ENCODE results near the gene CYP24A1.

Gene CYP24A1

GRCh38 chr20:54174457-54175175, 830 bp upstream of the CYP24A1 start:
- DNase-seq (ENCODE audit: low spot score): peak; percentile 51
- FAIRE-seq: peak; percentile 81

- DNase-seq (ENCODE audit: low spot score) (no peak), FAIRE-seq (no peak)
These were observed 732 bp downstream of the CYP24A1 start for GRCh38 chr20:54172856-54173652.

- no peak for DNase-seq (ENCODE audit: low spot score)
- no peak for FAIRE-seq
These were observed 1.3 kb downstream of the CYP24A1 start for GRCh38 chr20:54172532-54172855.

DNA sequence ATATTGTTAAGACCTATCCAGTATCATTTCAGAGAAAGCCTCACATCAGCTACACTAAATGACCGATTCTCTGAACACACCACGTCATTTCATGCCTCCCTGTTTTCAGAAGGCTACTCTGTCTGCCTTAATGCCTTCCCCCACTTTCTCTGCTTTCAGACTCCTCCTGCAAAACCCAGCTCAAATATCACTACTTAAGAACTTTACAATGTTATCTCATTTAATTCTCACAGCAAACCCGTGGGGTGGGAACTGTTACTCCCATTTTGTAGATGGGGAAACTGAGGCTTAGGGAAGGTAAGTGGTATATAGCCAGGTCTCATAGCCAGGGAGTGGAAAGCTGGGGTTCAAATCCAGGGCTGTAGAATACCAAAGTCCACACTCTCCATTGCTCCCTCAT, 2.8 kb downstream of the CYP24A1 start:
- FAIRE-seq (no peak), DNase-seq (ENCODE audit: low spot score) (no peak)

- FAIRE-seq: no peak
- DNase-seq (ENCODE audit: low spot score): no peak
These were observed 3.7 kb downstream of the CYP24A1 start for GRCh38 chr20:54170026-54170471.

- no peak for FAIRE-seq
- peak; percentile 42 for DNase-seq (ENCODE audit: low spot score)
These were observed 4.6 kb downstream of the CYP24A1 start for GRCh38 chr20:54168961-54169862.

- peak; percentile 83 for FAIRE-seq
- peak; percentile 84 for DNase-seq (ENCODE audit: low spot score)
These were observed 5.6 kb downstream of the CYP24A1 start for GRCh38 chr20:54167909-54168872.

- FAIRE-seq: no peak
- no peak for DNase-seq (ENCODE audit: low spot score)
These were observed 6.7 kb downstream of the CYP24A1 start for GRCh38 chr20:54166987-54167662.

DNA sequence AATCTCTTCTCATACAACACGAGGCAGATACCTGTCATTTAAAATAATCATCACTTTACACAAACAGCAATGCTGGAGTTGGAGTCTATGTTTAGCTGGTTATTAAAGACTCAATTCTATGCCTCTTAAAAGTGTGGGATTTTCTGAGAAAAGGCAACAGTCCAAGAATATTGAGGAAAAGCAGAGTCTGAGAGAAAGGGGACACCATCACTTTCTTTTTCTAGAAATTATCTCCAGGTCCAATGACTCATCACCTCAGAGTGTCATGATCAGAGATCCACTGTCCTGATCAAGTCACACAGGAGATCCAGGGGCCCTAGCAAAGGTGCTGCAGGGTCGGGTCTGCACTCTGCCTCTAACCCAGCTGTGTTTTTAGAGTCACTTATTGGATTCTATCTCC, 8.0 kb downstream of the CYP24A1 start:
- DNase-seq (ENCODE audit: low spot score) (no peak), FAIRE-seq (peak; percentile 69)

- DNase-seq (ENCODE audit: low spot score): no peak
- FAIRE-seq: no peak
These were observed 8.8 kb downstream of the CYP24A1 start for GRCh38 chr20:54165014-54165413.

DNA sequence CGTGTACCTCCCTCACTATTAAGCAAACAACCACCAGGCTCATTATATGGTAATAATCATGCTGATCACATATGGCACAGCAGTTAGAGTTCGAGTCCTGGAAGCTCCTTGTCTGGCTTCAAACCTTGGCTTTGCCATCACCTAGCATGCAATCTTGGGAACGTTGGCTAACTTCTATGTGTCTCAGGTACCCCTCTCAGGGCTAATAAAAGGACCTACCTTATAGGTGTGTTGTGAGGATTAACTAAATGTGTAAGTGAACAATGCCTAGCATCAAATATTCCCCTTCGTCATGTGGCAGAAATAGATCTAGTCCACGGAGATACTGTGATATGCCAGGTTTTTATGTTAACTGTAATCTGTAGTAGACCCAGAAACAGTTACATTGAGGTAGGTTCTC, 10.4 kb downstream of the CYP24A1 start:
- FAIRE-seq (no peak), DNase-seq (ENCODE audit: low spot score) (no peak)

DNA sequence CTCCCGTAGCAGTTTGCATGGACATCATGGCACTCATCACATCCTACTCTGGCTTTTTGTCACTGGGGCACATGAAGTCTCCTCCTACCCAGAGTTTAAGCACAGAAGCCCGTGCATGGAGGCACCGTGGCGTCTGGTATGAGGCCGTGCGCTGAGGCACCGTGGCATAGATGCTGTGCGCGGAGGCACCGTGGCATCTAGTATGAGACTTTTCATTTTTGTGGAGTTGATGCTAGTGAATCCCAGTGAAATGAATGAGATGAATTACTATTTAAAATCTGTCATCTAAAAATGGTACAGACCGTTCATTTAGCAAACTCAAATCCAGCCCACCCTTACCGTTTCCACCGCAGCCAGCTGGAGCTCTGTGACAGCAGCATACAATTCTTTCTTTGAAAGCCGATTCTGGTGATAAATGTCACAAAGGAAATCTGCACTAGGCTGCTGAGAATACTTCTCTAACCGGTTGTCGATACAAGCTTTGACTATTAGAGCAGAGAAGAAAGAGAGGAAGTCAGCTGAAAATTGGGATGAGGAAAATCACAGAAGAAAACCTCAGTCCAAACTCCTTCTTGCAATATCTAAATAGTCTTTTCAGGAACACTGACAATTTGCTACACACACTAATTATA, 11.3 kb downstream of the CYP24A1 start:
- DNase-seq (ENCODE audit: low spot score) (no peak), FAIRE-seq (no peak)

DNA sequence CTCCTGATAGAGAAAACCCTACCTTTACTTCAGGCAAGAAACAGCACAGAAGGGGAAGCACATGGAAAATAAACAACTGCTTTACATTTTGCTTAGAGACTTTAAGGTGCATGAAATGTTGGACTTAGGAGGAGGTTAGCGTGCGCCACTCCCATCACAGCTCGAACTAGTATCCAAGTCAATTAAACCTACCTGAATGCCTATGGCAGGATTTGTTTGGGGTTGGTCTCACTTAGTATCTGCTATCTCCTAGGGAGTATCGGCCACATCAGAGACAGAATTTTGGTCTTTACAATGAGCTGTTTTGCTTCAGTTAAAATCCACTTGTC, 12.0 kb downstream of the CYP24A1 start:
- DNase-seq (ENCODE audit: low spot score) (no peak), FAIRE-seq (no peak)

GRCh38 chr20:54161008-54161820, 12.6 kb downstream of the CYP24A1 start:
- no peak for FAIRE-seq
- DNase-seq (ENCODE audit: low spot score): no peak

DNA sequence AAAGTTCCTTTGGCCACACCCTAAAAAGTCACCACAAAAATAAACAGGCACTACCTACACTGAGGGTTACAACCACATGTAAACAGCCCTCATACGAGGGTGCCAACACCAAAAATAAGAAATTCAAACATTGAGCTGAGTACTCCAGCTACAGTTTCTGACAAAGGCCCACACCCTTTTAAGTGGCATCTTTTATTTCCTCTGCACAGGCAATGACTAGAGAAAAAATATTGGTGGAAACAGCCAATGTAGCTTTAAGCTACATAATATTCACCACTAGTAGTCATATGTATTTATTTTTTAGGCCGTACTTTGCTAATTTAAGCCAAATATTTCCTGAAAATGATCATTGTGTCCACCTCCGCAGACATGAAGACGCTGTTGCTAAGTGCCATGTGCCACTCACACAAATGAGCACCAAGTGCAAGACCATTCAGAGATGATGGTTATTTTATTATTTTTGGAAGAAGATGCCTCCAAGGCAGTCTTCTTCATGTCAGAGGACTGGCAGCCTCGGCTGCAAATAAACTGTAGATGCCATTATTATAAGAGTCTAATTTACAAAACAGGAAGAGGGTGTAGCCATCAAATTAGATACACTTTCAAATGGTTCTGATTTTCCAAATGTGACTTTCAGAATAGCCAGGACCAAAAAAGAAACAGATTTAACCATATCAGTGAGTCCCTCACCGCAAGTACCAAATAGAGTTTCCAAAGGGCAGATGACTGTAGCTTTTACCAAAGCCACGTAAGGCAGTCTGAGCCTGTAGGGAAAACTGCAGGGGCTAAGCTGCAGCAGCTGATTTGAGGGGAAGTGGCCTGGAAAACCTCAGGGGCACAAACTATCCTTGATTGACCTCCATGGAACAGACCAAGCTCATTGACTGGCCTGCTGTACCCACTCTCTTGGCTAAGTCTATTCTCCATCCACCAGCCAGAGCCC, 13.4 kb downstream of the CYP24A1 start:
- FAIRE-seq: no peak
- no peak for DNase-seq (ENCODE audit: low spot score)

DNA sequence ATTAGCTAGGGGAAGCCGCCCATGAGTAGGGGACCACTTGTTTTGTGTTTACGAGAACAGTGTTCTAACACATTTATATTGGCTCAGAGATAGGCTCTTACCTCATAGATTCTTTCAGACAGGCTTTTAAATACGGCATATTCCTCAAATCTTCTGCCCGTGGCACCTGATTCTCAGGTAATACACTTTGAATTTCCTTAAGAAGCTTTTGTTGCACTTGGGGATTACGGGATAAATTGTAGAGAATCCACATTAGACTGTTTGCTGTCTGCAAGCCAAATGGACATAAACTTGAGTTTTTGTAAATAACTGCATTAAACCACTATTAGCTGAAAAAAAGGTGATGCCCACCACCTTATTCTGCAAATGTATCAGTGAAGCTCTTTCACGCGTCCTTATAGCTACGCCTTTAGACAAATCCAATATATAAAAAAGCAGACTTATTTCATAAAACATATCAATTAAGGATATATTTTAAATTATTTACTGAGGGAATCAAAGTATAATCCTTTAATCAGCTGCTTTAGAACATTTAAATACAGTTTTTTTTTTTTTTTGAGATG, 14.8 kb downstream of the CYP24A1 start:
- FAIRE-seq (no peak), DNase-seq (ENCODE audit: low spot score) (no peak)

DNA sequence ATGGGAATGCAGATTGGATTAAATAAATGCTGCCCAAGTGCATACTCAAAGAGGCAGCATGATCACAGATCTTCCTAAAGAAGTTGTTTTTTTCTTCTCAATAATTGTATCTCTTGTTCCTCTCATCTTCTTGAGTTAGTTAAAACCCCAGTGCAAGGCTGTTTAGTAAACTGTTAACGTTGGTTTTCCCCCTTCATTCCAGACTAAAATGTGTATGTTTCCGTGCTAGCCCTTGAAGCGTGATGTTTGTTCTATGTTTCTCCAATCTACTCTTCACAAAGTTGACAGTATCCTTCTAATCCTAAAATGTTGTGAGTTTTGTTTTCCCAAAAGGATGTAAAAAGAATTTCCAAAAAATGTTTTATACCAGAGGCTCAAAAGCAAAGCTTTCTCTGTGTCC, 15.6 kb downstream of the CYP24A1 start:
- FAIRE-seq (no peak), DNase-seq (ENCODE audit: low spot score) (no peak)

All from urothelium cell line (cell line).